ENCODE measurements around the gene GPR17. TPM values are rescaled to one million over a fixed set of nuclear protein-coding genes. Genes with fewer than 3 reads are reported as not detected.

GPR17 gene
- total and polyA plus RNA-seq, 2 donors (not counting 1 experiment from before 2014, with no cell fraction given), result 0.06 TPM; not detected in 1

DNA sequence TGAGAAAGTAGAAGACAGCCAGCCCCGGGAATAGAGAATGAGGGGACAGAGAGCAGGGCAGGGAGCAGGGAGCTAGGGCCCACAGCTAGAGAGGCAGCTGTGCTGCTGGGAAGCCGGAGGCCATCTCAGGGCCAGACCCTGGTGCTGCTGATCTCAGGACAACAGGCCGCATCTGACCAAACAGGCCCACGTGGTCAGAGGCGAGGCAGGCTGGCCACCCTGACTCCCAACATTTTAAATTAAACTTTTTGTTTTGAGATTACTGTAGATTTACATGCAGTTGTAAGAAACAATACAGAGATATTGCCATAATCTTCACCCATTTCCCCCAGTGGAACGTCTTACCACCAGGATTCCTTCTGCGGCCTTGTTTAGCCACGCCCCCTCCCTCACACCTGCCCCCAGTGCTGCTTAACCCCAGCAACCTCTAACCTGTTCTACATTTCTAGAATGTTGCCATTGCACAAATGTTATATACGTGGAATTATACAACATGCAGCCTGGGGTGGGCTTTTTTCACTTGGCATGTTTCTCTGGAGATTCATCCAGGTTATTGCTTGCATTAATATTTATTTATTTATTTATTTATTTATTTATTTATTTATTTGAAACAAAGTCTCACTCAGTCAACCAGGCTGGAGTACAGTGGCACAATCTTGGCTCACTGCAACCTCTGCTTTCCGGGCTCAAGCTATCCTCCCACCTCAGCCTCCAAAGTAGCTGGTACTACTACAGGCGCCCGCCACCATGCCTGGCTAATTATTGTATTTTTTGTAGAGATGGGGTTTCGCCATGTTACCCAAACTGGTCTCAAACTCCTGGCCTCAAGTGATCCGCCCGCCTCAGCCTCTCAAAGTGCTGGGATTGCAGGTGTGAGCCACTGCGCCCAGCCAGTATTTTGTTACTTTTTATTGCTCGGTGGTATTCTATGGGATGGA is 48.6 kb upstream of the GPR17 start:
- H3K79me2 ChIP-seq (ENCODE audit: control insufficient read depth, insufficient read depth, low read length), result no peaks in the 10 kb centered on the region
- ChIA-PET POLR2A (no interaction called here), CTCF (no interaction called here)
- intact Hi-C loops (cut with micrococcal nuclease), result no loop called here
- H4K20me1 ChIP-seq (ENCODE audit: control insufficient read depth, insufficient read depth, low read length, poor library complexity, severe bottlenecking), result no peaks in the 10 kb centered on the region
- H3K4me1 Mint-ChIP-seq, result peaks cover 16% of the 10 kb centered on the region
- H3K27ac ChIP-seq (ENCODE audit: low read length in 2 of 2), result no peak overlapping the region
- 91% methylated on average over 9 of the region's 17 CpGs for WGBS (ENCODE audit: insufficient coverage)
- H3K36me3 ChIP-seq (replicated peaks in 1 of 2; ENCODE audit: control extremely low read depth in 1 of 2, control insufficient read depth in 1 of 2, extremely low read depth in 1 of 2, insufficient read depth in 2 of 2, low read length in 1 of 2), result no peaks in the 10 kb centered on the region
- no peak overlapping the region for H3K4me3 Mint-ChIP-seq
- no peak overlapping the region for H3K9ac ChIP-seq (ENCODE audit: low read length)
- H3K9me3 Mint-ChIP-seq (ENCODE audit: insufficient read depth), result no peaks in the 10 kb centered on the region
- H3K4me2 ChIP-seq (replicated peaks; ENCODE audit: low read depth, low read length, poor library complexity, severe bottlenecking), result no peak overlapping the region
- no peak overlapping the region for H3K27ac Mint-ChIP-seq
- H3K27me3 Mint-ChIP-seq, result no peaks in the 10 kb centered on the region
- H3K9me3 ChIP-seq (ENCODE audit: control extremely low read depth in 1 of 3, control insufficient read depth in 2 of 3, insufficient read depth in 1 of 3, low read length in 2 of 3), result peaks cover under 1 to 6% (median 2%) of the 10 kb centered on the region in 3 donors
- H3K27me3 ChIP-seq (replicated peaks in 1 of 4; ENCODE audit: control extremely low read depth in 1 of 4, control insufficient read depth in 3 of 4, insufficient read depth in 4 of 4, low read length in 3 of 4), result no peaks in the 10 kb centered on the region
- ATAC-seq (ENCODE audit: low read depth), result no peak
- TF ChIP-seq CTCF (IDR thresholded peaks at IDR 0.05) (no peak), EZH2 (IDR thresholded peaks at IDR 0.05; ENCODE audit: borderline replicate concordance, insufficient read depth, low read depth, low read length, poor library complexity, severe bottlenecking) (no peak)
- peaks cover 4 to 9% of the 10 kb centered on the region in 2 donors for H3K4me1 ChIP-seq (ENCODE audit: control insufficient read depth in 2 of 2, insufficient read depth in 2 of 2, low read length in 2 of 2)
- H3K4me3 ChIP-seq (ENCODE audit: control extremely low read depth in 1 of 5, extremely low read depth in 1 of 5, insufficient read depth in 1 of 5, low read depth in 2 of 5, low read length in 4 of 5), result no peak overlapping the region
- H2AFZ ChIP-seq (ENCODE audit: insufficient read depth, low read depth, low read length, poor library complexity, severe bottlenecking), result no peak overlapping the region
- no peak for DNase-seq

- ChIA-PET POLR2A (no interaction called here), CTCF (interaction anchor here (1.8 kb wide), 1 partner anchor 52 kb away, joined by 4 read pairs; no protein-coding TSS in a partner anchor)
- no peak overlapping the region for H2AFZ ChIP-seq (ENCODE audit: insufficient read depth, low read depth, low read length, poor library complexity, severe bottlenecking)
- no peaks in the 10 kb centered on the region for H3K27me3 ChIP-seq (replicated peaks in 1 of 4; ENCODE audit: control extremely low read depth in 1 of 4, control insufficient read depth in 3 of 4, insufficient read depth in 4 of 4, low read length in 3 of 4)
- no peaks in the 10 kb centered on the region for H4K20me1 ChIP-seq (ENCODE audit: control insufficient read depth, insufficient read depth, low read length, poor library complexity, severe bottlenecking)
- Mint-ChIP-seq H3K4me1 (peaks cover 15% of the 10 kb centered on the region), H3K9me3 (ENCODE audit: insufficient read depth) (peaks cover 2% of the 10 kb centered on the region), H3K4me3 (no peak overlapping the region), H3K27me3 (no peaks in the 10 kb centered on the region), H3K27ac (no peak overlapping the region)
- intact Hi-C loops (cut with micrococcal nuclease), result no loop called here
- TF ChIP-seq CTCF (IDR thresholded peaks at IDR 0.05) (no peak), EZH2 (IDR thresholded peaks at IDR 0.05; ENCODE audit: borderline replicate concordance, insufficient read depth, low read depth, low read length, poor library complexity, severe bottlenecking) (no peak)
- no peak overlapping the region for H3K4me2 ChIP-seq (replicated peaks; ENCODE audit: low read depth, low read length, poor library complexity, severe bottlenecking)
- H3K27ac ChIP-seq (ENCODE audit: low read length in 2 of 2), result no peak overlapping the region
- WGBS (ENCODE audit: insufficient coverage), result 73% methylated on average over 3 of the region's 4 CpGs
- peaks cover 4 to 9% of the 10 kb centered on the region in 2 donors for H3K4me1 ChIP-seq (ENCODE audit: control insufficient read depth in 2 of 2, insufficient read depth in 2 of 2, low read length in 2 of 2)
- no peak for DNase-seq
- H3K9me3 ChIP-seq (ENCODE audit: control extremely low read depth in 1 of 3, control insufficient read depth in 2 of 3, insufficient read depth in 1 of 3, low read length in 2 of 3), result peaks cover 3 to 8% (median 7%) of the 10 kb centered on the region in 3 donors
- no peaks in the 10 kb centered on the region for H3K79me2 ChIP-seq (ENCODE audit: control insufficient read depth, insufficient read depth, low read length)
- H3K36me3 ChIP-seq (replicated peaks in 1 of 2; ENCODE audit: control extremely low read depth in 1 of 2, control insufficient read depth in 1 of 2, extremely low read depth in 1 of 2, insufficient read depth in 2 of 2, low read length in 1 of 2), result no peaks in the 10 kb centered on the region
- H3K4me3 ChIP-seq (ENCODE audit: control extremely low read depth in 1 of 5, extremely low read depth in 1 of 5, insufficient read depth in 1 of 5, low read depth in 2 of 5, low read length in 4 of 5), result no peak overlapping the region
- no peak for ATAC-seq (ENCODE audit: low read depth)
- no peak overlapping the region for H3K9ac ChIP-seq (ENCODE audit: low read length)
Measured at GRCh38 chr2:127597984-127598380, 48.0 kb upstream of the GPR17 start.

All from B cell (primary cell).